H1 (cell line): ENCODE results near the gene SLC9C2. TPM values are rescaled to one million over a fixed set of nuclear protein-coding genes. Genes with fewer than 3 reads are reported as not detected.

Experiments used
- CTCF ChIA-PET: fragments of 300-600 bp; sonication (Branson Sonifier 250); formaldehyde crosslinking; loops from one replicate; lab custom pipeline; 2021; ENCODE audit not compliant: partially characterized antibody; lab: Charles Lee
- POLR2A ChIA-PET: fragments of 300-600 bp; sonication (Branson Sonifier 250); formaldehyde crosslinking; loops from one replicate; lab custom pipeline; 2021; ENCODE audit warnings: inconsistent platforms; ENCODE audit not compliant: partially characterized antibody; lab: Charles Lee
- DNase-seq, 2 experiments: peaks; one replicate each; pipeline versions ENCODE4 v3.0.0 to v3.0.0-alpha.2; 2010 to 2022; ENCODE audit warnings: low spot score in 2 of 2, low read depth in 1 of 2, mixed read lengths in 1 of 2
- FAIRE-seq: peaks from 2 replicates; lab custom pipeline; 2011; peaks lifted over from hg19 to GRCh38; lab: Jason Lieb, UNC
- H2AFZ ChIP-seq: 2 replicates; pipeline ENCODE4 v1.8.1; 2012; ENCODE audit warnings: low read length, inconsistent platforms
- H2AK5ac ChIP-seq: 2 replicates; pipeline ENCODE4 v1.6.1; 2013; ENCODE audit warnings: low read depth, low read length
- H2BK120ac ChIP-seq: replicated peaks from 2 replicates; pipeline ENCODE3; 2013; ENCODE audit warnings: low read depth, low read length, inconsistent platforms
- H2BK12ac ChIP-seq: 2 replicates; pipeline ENCODE4 v1.6.1; 2013; ENCODE audit warnings: low read depth, low read length
- H2BK15ac ChIP-seq: 2 replicates; pipeline ENCODE4 v1.6.1; 2013; ENCODE audit warnings: low read length
- H2BK20ac ChIP-seq: 2 replicates; pipeline ENCODE4 v1.6.1; 2013; ENCODE audit warnings: low read length
- H2BK5ac ChIP-seq: 2 replicates; pipeline ENCODE4 v1.6.1; 2013; ENCODE audit warnings: low read depth, low read length
- H3K14ac ChIP-seq: 2 replicates; pipeline ENCODE4 v1.6.1; 2013; ENCODE audit warnings: inconsistent platforms; ENCODE audit not compliant: insufficient read length
- H3K18ac ChIP-seq: 2 replicates; pipeline ENCODE4 v1.6.1; 2013; ENCODE audit warnings: low read length; ENCODE audit errors: extremely low read depth
- H3K23ac ChIP-seq: 2 replicates; pipeline ENCODE4 v1.6.1; 2013; ENCODE audit warnings: inconsistent platforms; ENCODE audit not compliant: insufficient read length
- H3K23me2 ChIP-seq: 2 replicates; pipeline ENCODE4 v1.6.1; 2013; ENCODE audit warnings: low read depth, low read length
- H3K27ac ChIP-seq: 2 replicates; pipeline ENCODE4 v1.6.1; 2011; ENCODE audit warnings: low read depth, low read length, inconsistent platforms
- H3K27me3 ChIP-seq, 4 experiments: replicated peaks in 1 of 4; 1 replicate in 1 of 4; 2 replicates in 3 of 4; pipeline versions ENCODE4 v1.6.1 to v1.8.1; 2011 to 2013; ENCODE audit warnings: low read length in 3 of 4, mild to moderate bottlenecking in 3 of 4, inconsistent platforms in 2 of 4, mixed read lengths in 2 of 4, moderate library complexity in 1 of 4; ENCODE audit not compliant: control insufficient read depth in 3 of 4, insufficient read depth in 3 of 4; ENCODE audit errors: extremely low read depth in 1 of 4
- H3K36me3 ChIP-seq, 4 experiments: 2 replicates each; pipeline versions ENCODE4 v1.6.1 to v1.8.1; 2011 to 2013; ENCODE audit warnings: mild to moderate bottlenecking in 4 of 4, low read length in 3 of 4, moderate library complexity in 2 of 4, control low read depth in 1 of 4, inconsistent platforms in 1 of 4; ENCODE audit not compliant: insufficient read depth in 4 of 4, control insufficient read depth in 2 of 4
- H3K4ac ChIP-seq: replicated peaks from 2 replicates; pipeline ENCODE3; 2013; ENCODE audit warnings: low read length, low read depth, mixed read lengths, inconsistent platforms; ENCODE audit not compliant: insufficient read length
- H3K4me1 ChIP-seq, 4 experiments: replicated peaks in 1 of 4; 1 replicate in 1 of 4; 2 replicates in 3 of 4; pipeline versions ENCODE4 v1.6.1 to v1.8.1; 2011 to 2013; ENCODE audit warnings: low read length in 3 of 4, inconsistent platforms in 2 of 4, mixed read lengths in 1 of 4; ENCODE audit not compliant: insufficient read depth in 4 of 4, control insufficient read depth in 3 of 4
- H3K4me2 ChIP-seq, 2 experiments: 2 replicates each; pipeline versions ENCODE4 v1.6.1 to v1.8.1; 2011 to 2013; ENCODE audit warnings: low read depth in 2 of 2, low read length in 2 of 2, control low read depth in 1 of 2, inconsistent platforms in 1 of 2, mild to moderate bottlenecking in 1 of 2; ENCODE audit not compliant: insufficient read depth in 1 of 2
- H3K4me3 ChIP-seq, 4 experiments: fragments of 200-600, 300-600 bp in 1 of 4; sonication (generic), shearing (Covaris generic), sonication (Bioruptor Twin) in 1 of 4; 2 replicates each; pipeline versions ENCODE4 v1.5.1 to v1.8.1; 2011 to 2016; ENCODE audit warnings: low read length in 4 of 4, low read depth in 3 of 4, control low read depth in 2 of 4, inconsistent platforms in 2 of 4, mild to moderate bottlenecking in 2 of 4, mixed read lengths in 1 of 4, moderate library complexity in 1 of 4; ENCODE audit not compliant: insufficient read depth in 2 of 4; ENCODE audit errors: extremely low read depth in 1 of 4
- H3K56ac ChIP-seq: replicated peaks from 2 replicates; pipeline ENCODE3; 2013; ENCODE audit warnings: low read depth, mild to moderate bottlenecking, mixed read lengths, low read length, inconsistent platforms; ENCODE audit not compliant: insufficient read length
- H3K79me1 ChIP-seq: 2 replicates; pipeline ENCODE4 v1.6.1; 2013; ENCODE audit warnings: low read depth, low read length, control low read depth
- H3K79me2 ChIP-seq, 2 experiments: 2 replicates each; pipeline versions ENCODE4 v1.6.1 to v1.8.1; 2012 to 2013; ENCODE audit warnings: low read length in 2 of 2, mild to moderate bottlenecking in 2 of 2, inconsistent platforms in 1 of 2; ENCODE audit not compliant: insufficient read depth in 2 of 2, control insufficient read depth in 1 of 2
- H3K9ac ChIP-seq, 4 experiments: replicated peaks in 1 of 4; 1 replicate in 1 of 4; 2 replicates in 3 of 4; pipeline versions ENCODE4 v1.6.1 to v1.8.1; 2011 to 2013; ENCODE audit warnings: low read depth in 3 of 4, low read length in 3 of 4, control low read depth in 2 of 4, mild to moderate bottlenecking in 2 of 4, moderate library complexity in 2 of 4, inconsistent platforms in 1 of 4; ENCODE audit errors: extremely low read depth in 1 of 4
- H3K9me3 ChIP-seq, 2 experiments: 2 replicates each; pipeline versions ENCODE4 v1.6.1 to v1.8.1; 2012 to 2013; ENCODE audit warnings: mild to moderate bottlenecking in 2 of 2, moderate library complexity in 2 of 2, control low read depth in 1 of 2, inconsistent platforms in 1 of 2, low read depth in 1 of 2, low read length in 1 of 2, mixed read lengths in 1 of 2; ENCODE audit not compliant: insufficient read depth in 2 of 2
- H4K20me1 ChIP-seq, 2 experiments: replicated peaks in 1 of 2; 2 replicates each; pipeline versions ENCODE3 to v1.8.1; 2011 to 2013; ENCODE audit warnings: inconsistent platforms in 2 of 2, low read length in 2 of 2, mild to moderate bottlenecking in 1 of 2; ENCODE audit not compliant: insufficient read depth in 2 of 2, control insufficient read depth in 1 of 2
- H4K5ac ChIP-seq: 2 replicates; pipeline ENCODE4 v1.6.1; 2013; ENCODE audit warnings: low read length, low read depth, mixed read lengths, inconsistent platforms; ENCODE audit not compliant: insufficient read length
- H4K8ac ChIP-seq: 2 replicates; pipeline ENCODE4 v1.8.0; 2013; ENCODE audit warnings: mild to moderate bottlenecking, moderate library complexity, low read length, inconsistent platforms; ENCODE audit not compliant: insufficient read depth; ENCODE audit errors: extremely low read depth
- H4K91ac ChIP-seq: replicated peaks from 2 replicates; pipeline ENCODE3; 2013; ENCODE audit warnings: low read length, mixed read lengths, inconsistent platforms; ENCODE audit not compliant: insufficient read length
- BCL11A ChIP-seq, 2 experiments: IDR thresholded peaks; one replicate each; pipeline ENCODE4 v1.6.1; 2011; ENCODE audit warnings: low read depth in 2 of 2, low read length in 2 of 2, mild to moderate bottlenecking in 2 of 2
- CEBPB ChIP-seq: IDR thresholded peaks from 2 replicates; pipeline ENCODE4 v1.6.1; 2012; ENCODE audit warnings: low read depth, low read length
- GABPA ChIP-seq: IDR thresholded peaks from 2 replicates; pipeline ENCODE4 v1.6.1; 2011; ENCODE audit warnings: mild to moderate bottlenecking, low read length, moderate library complexity, borderline replicate concordance; ENCODE audit not compliant: insufficient read depth
- MAFK ChIP-seq: IDR thresholded peaks from 2 replicates; pipeline ENCODE4 v1.6.1; 2012; ENCODE audit warnings: low read depth, mild to moderate bottlenecking, improper control_type of control experiment, low read length
- NANOG ChIP-seq: IDR thresholded peaks from 2 replicates; pipeline ENCODE4 v1.6.1; 2011; ENCODE audit warnings: low read length, low read depth, mild to moderate bottlenecking, inconsistent platforms; ENCODE audit not compliant: insufficient read depth, poor library complexity, severe bottlenecking
- RFX5 ChIP-seq: IDR thresholded peaks from 2 replicates; pipeline ENCODE4 v1.6.1; 2011; ENCODE audit warnings: low read depth, low read length, improper control_type of control experiment, borderline replicate concordance
- SUZ12 ChIP-seq: fragments of 200-600 bp; sonication (generic); IDR thresholded peaks from 2 replicates; pipeline ENCODE4 v1.6.1; 2012; ENCODE audit warnings: mild to moderate bottlenecking, inconsistent platforms, low read length, moderate library complexity, mixed read lengths
- WGBS, 2 experiments: shearing (Covaris generic) in 1 of 2; methylation state at CpG; one replicate each; pipeline versions ENCODE4 v1.1.6 to v1.1.7; 2013 to 2015; ENCODE audit warnings: low lambda C conversion rate in 2 of 2, mixed read lengths in 2 of 2, inconsistent platforms in 1 of 2, low coverage in 1 of 2, missing lambda C conversion rate in 1 of 2; ENCODE audit not compliant: insufficient replicate concordance in 2 of 2, insufficient coverage in 1 of 2, insufficient read length in 1 of 2; ENCODE audit errors: extremely low coverage in 1 of 2, missing lambda C conversion rate in 1 of 2; 5-methylcytosine and 5-hydroxymethylcytosine counted together
- polyA plus RNA-seq, 7 experiments: library from polyadenylated mRNA; depleted of rRNA in 3 of 7; stranded (reverse) in 5 of 7; unstranded in 2 of 7; fragments of >200 nt in 5 of 7; fragments of 200-250 nt in 2 of 7; gene quantifications; 1 replicate in 5 of 7; 2 replicates in 1 of 7; 4 replicates in 1 of 7; pipeline versions ENCODE4 v1.2.1 to v1.2.3, GENCODE V29; 2011 to 2013; ENCODE audit warnings: missing spikeins in 2 of 7, mixed read lengths in 2 of 7
- total RNA-seq: library from RNA; stranded (reverse); fragmentation: NEBNext Ultra II Directional; extraction: Animal tissue kit (Norgen Biotek cat#: 25700); gene quantifications from 2 replicates; pipeline ENCODE4 v1.2.1, GENCODE V29; 2021

Gene SLC9C2
- total and polyA plus RNA-seq, 2 of the 8 experiments (the other 6 are each of a cell fraction or from before 2014, with no cell fraction given) = not detected

- Histone ChIP-seq H4K5ac (no peak overlapping the region), H2AK5ac (no peak overlapping the region), H4K8ac (no peak overlapping the region), H2BK20ac (no peak overlapping the region), H3K79me2 (peaks cover 0 to 2% of the 10 kb centered on the region in 2 experiments; a peak in 1 of 4 replicates), H3K9me3 (peaks cover 8 to 11% of the 10 kb centered on the region in 2 experiments; a peak in 2 of 4 replicates), H2BK120ac (no peak overlapping the region), H3K4me3 (no peak overlapping the region), H3K23me2 (no peaks in the 10 kb centered on the region), H3K4me2 (no peak overlapping the region), H2BK12ac (no peak overlapping the region), H4K20me1 (no peaks in the 10 kb centered on the region), H2BK15ac (no peak overlapping the region), H3K36me3 (peaks cover 32 to 79% (median 55%) of the 10 kb centered on the region in 4 experiments), H2BK5ac (no peak overlapping the region), H3K14ac (no peak overlapping the region), H4K91ac (no peak overlapping the region), H3K4ac (no peak overlapping the region), H3K27me3 (no peaks in the 10 kb centered on the region), H3K79me1 (no peaks in the 10 kb centered on the region), H3K27ac (no peak overlapping the region), H3K9ac (peak overlapping the region in 1 of 4 experiments; percentile 34; a peak in 1 of 7 replicates), H2AFZ (no peak overlapping the region), H3K23ac (no peak overlapping the region), H3K4me1 (peaks cover 0 to 3% (median 1%) of the 10 kb centered on the region in 4 experiments; a peak in 2 of 7 replicates), H3K56ac (no peak overlapping the region), H3K18ac (no peak overlapping the region)
- POLR2A ChIA-PET = interaction anchor here (1.3 to 4.9 kb wide), 6 partner anchors 11 to 149 kb away, joined by 3 to 53 read pairs (median 5); partner anchors contain the start of gene PRDX6
- no peak for FAIRE-seq
- TF ChIP-seq RFX5 (no peak), NANOG (no peak), MAFK (no peak), CEBPB (no peak), BCL11A (IDR thresholded peaks at IDR 0.05; ENCODE audit: low read depth in 2 of 2, low read length in 2 of 2) (no peak), GABPA (no peak), SUZ12 (no peak)
- 92% methylated on average over 2 of the region's 2 CpGs; no CpG with 5 or more reads in 1 of the 2 experiments for WGBS, 2 experiments
- CTCF ChIA-PET = interaction anchor here (0.7 to 4.4 kb wide), 3 partner anchors 10 to 56 kb away, joined by 4 to 16 read pairs (median 8); no protein-coding TSS in a partner anchor
- DNase-seq = no peak
These were observed 114.9 kb downstream of the SLC9C2 start for GRCh38 chr1:173488001-173488400.
